ENCODE results near the gene HS2ST1. TPM values are rescaled to one million over a fixed set of nuclear protein-coding genes. Genes with fewer than 3 reads are reported as not detected.
"Not testable (repeated sequence)": the region's sequence is repeated elsewhere in the genome, so short reads cannot be mapped to it uniquely, and the experiment has no call there.

HS2ST1 gene
- total RNA-seq, 3 donors from 2014 or later: 20.9 to 24.5 (median 21.7) TPM

GRCh38 chr1:87000460-87000859 lies 86.0 kb downstream of the HS2ST1 start:
- Histone ChIP-seq H3K9me3 (no peaks in the 10 kb centered on the region), H3K4me3 (no peak overlapping the region), H3K36me3 (ENCODE audit: low read depth) (no peaks in the 10 kb centered on the region), H3K4me1 (ENCODE audit: low read depth) (no peaks in the 10 kb centered on the region)
- no peak for DNase-seq
- intact Hi-C loops (cut with DNase I, micrococcal nuclease): no loop called here
- no peak for ATAC-seq
- no peak for TF ChIP-seq CTCF (IDR thresholded peaks at IDR 0.05)

DNA sequence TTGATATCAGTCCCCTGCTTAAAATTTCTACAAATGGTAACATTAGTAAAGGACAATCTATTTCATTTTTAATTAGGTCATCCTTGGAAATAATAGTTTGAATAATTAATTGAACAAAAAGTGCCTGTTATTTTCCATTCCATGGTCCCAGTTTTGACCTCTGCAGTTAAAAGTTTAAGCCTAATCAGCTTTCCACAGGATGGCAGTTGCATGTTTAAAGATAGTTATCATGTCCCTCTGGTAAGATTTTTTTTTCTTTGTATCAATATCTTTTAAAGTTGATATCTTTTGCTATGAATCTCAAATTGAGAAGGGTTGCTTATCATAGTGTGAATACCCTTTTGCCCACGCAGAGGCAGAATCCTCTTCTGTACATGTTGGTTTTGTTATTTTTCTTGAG lies 90.4 kb downstream of the HS2ST1 start:
- no peak for TF ChIP-seq CTCF (IDR thresholded peaks at IDR 0.05)
- H3K4me1 ChIP-seq (ENCODE audit: low read depth): no peaks in the 10 kb centered on the region
- H3K4me3 ChIP-seq: no peak overlapping the region
- DNase-seq (no peak), ATAC-seq (no peak)
- intact Hi-C loops (cut with DNase I, micrococcal nuclease): no loop called here
- no peaks in the 10 kb centered on the region for H3K9me3 ChIP-seq
- no peaks in the 10 kb centered on the region for H3K36me3 ChIP-seq (ENCODE audit: low read depth)

- Histone ChIP-seq H3K4me3 (no peak overlapping the region), H3K4me1 (ENCODE audit: low read depth) (no peaks in the 10 kb centered on the region), H3K36me3 (ENCODE audit: low read depth) (no peaks in the 10 kb centered on the region), H3K9me3 (peaks cover 3% of the 10 kb centered on the region)
- ATAC-seq (no peak), DNase-seq (no peak)
- intact Hi-C loops (cut with DNase I, micrococcal nuclease): no loop called here
- TF ChIP-seq CTCF (IDR thresholded peaks at IDR 0.05): no peak
Measured at GRCh38 chr1:87007323-87007722, 92.9 kb downstream of the HS2ST1 start.

GRCh38 chr1:87013385-87013784 lies 99.0 kb downstream of the HS2ST1 start:
- H3K36me3 ChIP-seq (ENCODE audit: low read depth); DNase-seq; H3K4me3 ChIP-seq; ATAC-seq; intact Hi-C loops (cut with DNase I, micrococcal nuclease); H3K4me1 ChIP-seq (ENCODE audit: low read depth): not testable (repeated sequence)
- H3K9me3 ChIP-seq: peaks cover 13% of the 10 kb centered on the region

DNA sequence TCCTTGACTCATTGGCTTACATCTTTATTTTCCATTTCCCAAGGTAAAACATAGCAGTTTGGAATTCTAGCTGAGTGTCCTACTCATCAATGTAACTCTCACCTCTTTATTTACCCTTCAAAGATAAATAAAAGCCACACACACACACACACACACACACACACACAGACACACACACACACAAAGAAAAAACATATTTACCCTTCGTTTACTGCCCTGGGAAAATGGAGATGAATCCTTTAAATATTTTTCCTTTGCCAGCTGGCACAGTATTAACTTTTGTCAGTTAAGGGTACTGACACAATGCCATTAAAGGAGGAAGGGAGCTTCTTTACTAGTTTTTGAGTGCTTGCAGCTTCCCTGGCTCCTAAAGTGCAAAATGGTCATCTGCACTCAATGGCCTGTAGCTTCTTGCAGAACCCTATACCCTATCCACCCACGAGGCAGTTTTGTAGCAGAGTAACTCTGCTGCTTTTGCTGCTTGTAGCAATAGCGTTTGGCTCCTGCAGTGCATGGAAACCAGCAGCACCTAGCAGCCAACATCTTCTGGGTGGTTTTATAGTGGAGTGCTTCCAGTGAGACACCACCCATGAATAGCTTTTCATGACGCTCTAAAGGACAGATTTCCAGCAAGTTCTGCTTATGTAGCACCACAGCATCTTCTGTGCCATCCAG lies 103.7 kb downstream of the HS2ST1 start:
- H3K36me3 ChIP-seq (ENCODE audit: low read depth): no peaks in the 10 kb centered on the region
- no peaks in the 10 kb centered on the region for H3K4me1 ChIP-seq (ENCODE audit: low read depth)
- ATAC-seq (peak; percentile 34), DNase-seq (peak in 1 of 3 donors; percentile 10)
- H3K9me3 ChIP-seq: peaks cover 3% of the 10 kb centered on the region
- TF ChIP-seq CTCF (IDR thresholded peaks at IDR 0.05): no peak
- no peak overlapping the region for H3K4me3 ChIP-seq
- intact Hi-C loops (cut with DNase I, micrococcal nuclease): no loop called here

DNA sequence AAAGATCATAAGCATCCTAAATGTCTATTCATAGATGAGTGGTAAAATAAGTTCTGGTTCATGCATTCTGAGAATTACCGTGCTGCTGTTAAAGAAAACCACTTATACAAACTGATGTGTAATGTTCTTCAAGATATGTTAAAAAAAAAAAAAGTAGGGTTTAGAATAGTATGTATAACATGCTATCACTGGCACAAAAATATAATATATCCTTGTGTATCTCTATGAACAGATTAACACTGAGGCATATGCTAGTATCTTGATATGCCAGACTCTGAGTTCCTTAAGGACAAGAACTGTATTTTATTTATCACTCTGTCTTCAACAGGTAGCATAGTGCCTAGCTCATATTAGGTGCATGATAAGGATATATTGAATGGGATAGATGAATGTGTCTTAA lies 108.9 kb downstream of the HS2ST1 start:
- ATAC-seq: no peak
- H3K4me3 ChIP-seq: no peak overlapping the region
- H3K9me3 ChIP-seq: no peaks in the 10 kb centered on the region
- H3K4me1 ChIP-seq (ENCODE audit: low read depth): no peaks in the 10 kb centered on the region
- TF ChIP-seq CTCF (IDR thresholded peaks at IDR 0.05): no peak
- H3K36me3 ChIP-seq (ENCODE audit: low read depth): no peaks in the 10 kb centered on the region
- DNase-seq: no peak
- intact Hi-C loops (cut with DNase I, micrococcal nuclease): no loop called here

Measured in mucosa of descending colon (tissue), 3 donors.